EL (cell line): ENCODE measurements around the gene KCNK5.

Experiments used
- DNase-seq: peaks from one replicate; pipeline ENCODE4 v3.0.0-alpha.2; 2016

The KCNK5 gene

GRCh38 chr6:39240155-39240757 lies 11.0 kb upstream of the KCNK5 start:
- no peak for DNase-seq

GRCh38 chr6:39239527-39240154 lies 10.4 kb upstream of the KCNK5 start:
- DNase-seq: no peak

- no peak for DNase-seq
Measured at GRCh38 chr6:39236742-39237141, 7.5 kb upstream of the KCNK5 start.

- DNase-seq: no peak
Measured at GRCh38 chr6:39233333-39233732, 4.1 kb upstream of the KCNK5 start.

GRCh38 chr6:39231521-39232243 lies 2.4 kb upstream of the KCNK5 start:
- no peak for DNase-seq

- no peak for DNase-seq
Measured at GRCh38 chr6:39230654-39231035, 1.4 kb upstream of the KCNK5 start.

GRCh38 chr6:39228111-39228971 lies 934 bp downstream of the KCNK5 start:
- no peak for DNase-seq

- DNase-seq: no peak
Measured at GRCh38 chr6:39227476-39227875, 1.8 kb downstream of the KCNK5 start.

GRCh38 chr6:39226639-39227329 lies 2.5 kb downstream of the KCNK5 start:
- DNase-seq: no peak

GRCh38 chr6:39225946-39226437 lies 3.3 kb downstream of the KCNK5 start:
- no peak for DNase-seq

GRCh38 chr6:39225543-39225942 lies 3.7 kb downstream of the KCNK5 start:
- DNase-seq: no peak

- DNase-seq: no peak
Measured at GRCh38 chr6:39224523-39225182, 4.6 kb downstream of the KCNK5 start.

- no peak for DNase-seq
Measured at GRCh38 chr6:39224011-39224410, 5.3 kb downstream of the KCNK5 start.

GRCh38 chr6:39223555-39223954 lies 5.7 kb downstream of the KCNK5 start:
- no peak for DNase-seq

- DNase-seq: no peak
Measured at GRCh38 chr6:39223061-39223460, 6.2 kb downstream of the KCNK5 start.

GRCh38 chr6:39221779-39222641 lies 7.3 kb downstream of the KCNK5 start:
- no peak for DNase-seq

GRCh38 chr6:39221115-39221514 lies 8.2 kb downstream of the KCNK5 start:
- DNase-seq: no peak

- DNase-seq: no peak
Measured at GRCh38 chr6:39218868-39219567, 10.3 kb downstream of the KCNK5 start.

- no peak for DNase-seq
Measured at GRCh38 chr6:39217177-39217864, 12.0 kb downstream of the KCNK5 start.
